Measurements from ENCODE around the gene SHISAL1.

GRCh38 chr22:44207981-44208317 lies 104.8 kb downstream of the SHISAL1 start:
- TF ChIP-seq, protein P1, sequence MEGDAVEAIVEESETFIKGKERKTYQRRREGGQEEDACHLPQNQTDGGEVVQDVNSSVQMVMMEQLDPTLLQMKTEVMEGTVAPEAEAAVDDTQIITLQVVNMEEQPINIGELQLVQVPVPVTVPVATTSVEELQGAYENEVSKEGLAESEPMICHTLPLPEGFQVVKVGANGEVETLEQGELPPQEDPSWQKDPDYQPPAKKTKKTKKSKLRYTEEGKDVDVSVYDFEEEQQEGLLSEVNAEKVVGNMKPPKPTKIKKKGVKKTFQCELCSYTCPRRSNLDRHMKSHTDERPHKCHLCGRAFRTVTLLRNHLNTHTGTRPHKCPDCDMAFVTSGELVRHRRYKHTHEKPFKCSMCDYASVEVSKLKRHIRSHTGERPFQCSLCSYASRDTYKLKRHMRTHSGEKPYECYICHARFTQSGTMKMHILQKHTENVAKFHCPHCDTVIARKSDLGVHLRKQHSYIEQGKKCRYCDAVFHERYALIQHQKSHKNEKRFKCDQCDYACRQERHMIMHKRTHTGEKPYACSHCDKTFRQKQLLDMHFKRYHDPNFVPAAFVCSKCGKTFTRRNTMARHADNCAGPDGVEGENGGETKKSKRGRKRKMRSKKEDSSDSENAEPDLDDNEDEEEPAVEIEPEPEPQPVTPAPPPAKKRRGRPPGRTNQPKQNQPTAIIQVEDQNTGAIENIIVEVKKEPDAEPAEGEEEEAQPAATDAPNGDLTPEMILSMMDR (IDR thresholded peaks at IDR 0.05), result no peak
- TF ChIP-seq EP300 (IDR thresholded peaks at IDR 0.05) (no peak), POLR2A (IDR thresholded peaks at IDR 0.05) (no peak)

Measured in ovary (tissue), 3 donors.